GM19023 (cell line): ENCODE results near the gene SULT1E1.

ENCODE experiments used
- ATAC-seq: cut with Tn5 transposase; IDR thresholded peaks from one replicate; pipeline ENCODE4 v1.9.1; 2021; ENCODE audit warnings: mild to moderate bottlenecking, moderate library complexity; ENCODE audit not compliant: unreplicated experiment

SULT1E1 gene

DNA sequence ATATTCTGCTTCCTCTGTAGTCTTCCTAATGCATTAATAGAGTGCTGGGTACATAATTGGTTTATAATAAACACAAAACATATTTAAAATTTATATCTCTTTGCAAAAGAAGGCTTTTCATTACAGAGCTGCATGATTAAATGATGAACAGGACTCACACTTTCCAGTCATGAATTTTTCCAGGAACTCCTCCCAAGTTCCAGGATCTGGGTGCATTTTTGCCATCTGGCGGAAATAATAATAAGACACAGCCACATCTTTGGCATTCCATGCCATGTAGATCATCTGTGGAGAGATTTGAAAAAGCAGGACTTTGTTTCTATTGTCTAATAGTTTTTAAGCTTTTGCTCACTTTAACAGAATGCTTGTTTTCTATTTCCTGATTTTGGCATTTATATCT, 59.3 kb downstream of the SULT1E1 start:
- no peak for ATAC-seq

DNA sequence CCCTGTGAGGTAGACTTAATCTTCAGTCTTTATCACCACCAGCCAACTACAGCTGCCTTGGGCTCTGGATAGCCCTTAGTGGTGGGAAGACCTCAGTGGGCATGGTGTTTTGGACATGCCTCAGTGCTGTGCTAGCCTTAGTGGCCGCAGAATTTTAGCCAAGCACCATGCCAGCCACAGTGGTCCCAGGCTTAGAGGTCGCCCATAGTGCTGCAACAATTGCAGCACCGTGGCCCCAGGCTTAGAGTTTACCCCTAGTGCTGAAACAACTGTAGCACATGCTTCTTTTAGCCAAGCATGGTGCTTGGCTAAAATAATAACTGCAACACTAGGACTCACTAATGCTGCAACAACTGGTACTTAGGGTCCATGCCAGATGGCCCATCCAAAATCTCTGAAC, 60.6 kb downstream of the SULT1E1 start:
- no peak for ATAC-seq

DNA sequence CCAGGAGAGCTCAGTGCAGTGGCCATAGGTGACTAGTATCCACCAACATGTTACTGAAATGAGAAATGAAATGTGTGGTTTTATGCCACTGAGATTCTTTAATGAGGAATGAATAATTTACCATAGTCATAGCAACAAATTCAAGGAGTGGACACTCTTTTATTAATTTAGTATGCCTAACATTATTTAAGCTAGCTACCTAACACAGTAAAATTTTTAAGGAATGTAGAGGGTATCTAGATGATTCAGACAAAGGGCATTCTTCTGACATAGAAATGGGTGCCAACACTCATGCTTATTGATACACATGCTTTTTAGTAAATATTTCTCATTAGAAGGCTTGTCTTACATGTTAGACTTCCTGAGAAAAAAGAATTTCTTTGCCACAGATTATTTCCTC, 66.2 kb downstream of the SULT1E1 start:
- no peak for ATAC-seq
